Left ventricle myocardium inferior (tissue), 1 donor: ENCODE data around the gene CKS1B. TPM values are rescaled to one million over a fixed set of nuclear protein-coding genes. Genes with fewer than 3 reads are reported as not detected.

Source experiments
- DNase-seq: peaks from one replicate; pipeline ENCODE4 v3.0.0-alpha.2; 2020
- H3K27ac ChIP-seq: fragments of 200-600 bp; replicated peaks from 2 replicates; pipeline ENCODE4 v1.8.0; 2021
- H3K27me3 ChIP-seq: fragments of 200-600 bp; 2 replicates; pipeline ENCODE4 v1.8.0; 2021; ENCODE audit warnings: low read depth
- H3K36me3 ChIP-seq: fragments of 200-600 bp; 2 replicates; pipeline ENCODE4 v1.8.0; 2021
- H3K4me1 ChIP-seq: fragments of 200-600 bp; 2 replicates; pipeline ENCODE4 v1.8.0; 2021
- H3K4me3 ChIP-seq: fragments of 200-600 bp; 2 replicates; pipeline ENCODE4 v1.8.0; 2021; ENCODE audit warnings: mild to moderate bottlenecking, moderate library complexity
- H3K9me3 ChIP-seq: fragments of 200-600 bp; replicated peaks from 2 replicates; pipeline ENCODE4 v1.8.0; 2021
- intact Hi-C: fragments of 100-400 bp; cut with micrococcal nuclease; formaldehyde crosslinking; loops from one replicate; pipeline ENCODE4 v1.11.0; 2022
- total RNA-seq: library from RNA; stranded (reverse); fragmentation: NEBNext Ultra II Directional; extraction: Animal tissue kit (Norgen Biotek cat#: 25700); gene quantifications from one replicate; pipeline ENCODE4 v1.2.1, GENCODE V29; 2021
- TF ChIP-seq, protein P1 (sequence below): fragments of 200-600 bp; IDR thresholded peaks from 2 replicates; pipeline ENCODE4 v1.8.0; 2021; ENCODE audit warnings: antibody characterized with exemption, mild to moderate bottlenecking, borderline replicate concordance
- donor health status: DM: no; HTN: yes; CAD: no; lungs with severe emphysema.

The CKS1B gene
- total RNA-seq, 1 donor from 2014 or later, result 17.8 TPM

- no peaks in the 10 kb centered on the region for H3K9me3 ChIP-seq
- H3K36me3 ChIP-seq, result no peaks in the 10 kb centered on the region
- peaks cover 23% of the 10 kb centered on the region for H3K4me1 ChIP-seq
- intact Hi-C loops, result no loop called here
- H3K27ac ChIP-seq, result no peak overlapping the region
- TF ChIP-seq, protein P1, sequence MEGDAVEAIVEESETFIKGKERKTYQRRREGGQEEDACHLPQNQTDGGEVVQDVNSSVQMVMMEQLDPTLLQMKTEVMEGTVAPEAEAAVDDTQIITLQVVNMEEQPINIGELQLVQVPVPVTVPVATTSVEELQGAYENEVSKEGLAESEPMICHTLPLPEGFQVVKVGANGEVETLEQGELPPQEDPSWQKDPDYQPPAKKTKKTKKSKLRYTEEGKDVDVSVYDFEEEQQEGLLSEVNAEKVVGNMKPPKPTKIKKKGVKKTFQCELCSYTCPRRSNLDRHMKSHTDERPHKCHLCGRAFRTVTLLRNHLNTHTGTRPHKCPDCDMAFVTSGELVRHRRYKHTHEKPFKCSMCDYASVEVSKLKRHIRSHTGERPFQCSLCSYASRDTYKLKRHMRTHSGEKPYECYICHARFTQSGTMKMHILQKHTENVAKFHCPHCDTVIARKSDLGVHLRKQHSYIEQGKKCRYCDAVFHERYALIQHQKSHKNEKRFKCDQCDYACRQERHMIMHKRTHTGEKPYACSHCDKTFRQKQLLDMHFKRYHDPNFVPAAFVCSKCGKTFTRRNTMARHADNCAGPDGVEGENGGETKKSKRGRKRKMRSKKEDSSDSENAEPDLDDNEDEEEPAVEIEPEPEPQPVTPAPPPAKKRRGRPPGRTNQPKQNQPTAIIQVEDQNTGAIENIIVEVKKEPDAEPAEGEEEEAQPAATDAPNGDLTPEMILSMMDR, result no peak
- H3K4me3 ChIP-seq, result no peak overlapping the region
- no peaks in the 10 kb centered on the region for H3K27me3 ChIP-seq
- no peak for DNase-seq
Observed at GRCh38 chr1:155022136-155022926, 47.9 kb downstream of the CKS1B start.

- TF ChIP-seq, protein P1, result no peak
Observed at GRCh38 chr1:155022927-155023236, 48.4 kb downstream of the CKS1B start.

DNA sequence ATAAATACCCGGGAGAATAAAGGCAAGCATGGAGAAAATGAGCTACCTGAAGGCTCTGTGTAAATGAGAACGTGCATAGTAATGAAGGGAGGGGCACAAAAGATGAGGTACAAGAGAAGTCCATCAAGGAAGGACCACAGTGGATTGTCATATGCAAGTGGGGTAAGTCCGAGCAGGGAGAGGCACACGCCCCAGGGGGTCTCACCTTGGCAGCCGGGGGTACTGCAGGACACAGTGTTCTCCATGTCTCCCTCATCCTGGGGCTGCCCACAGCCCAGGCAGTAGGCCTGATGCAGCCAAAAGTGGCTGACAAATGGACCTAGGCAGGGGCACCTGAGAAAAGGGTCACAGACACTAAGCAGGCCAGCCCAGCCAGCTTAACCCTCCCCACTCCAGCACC lies 49.1 kb downstream of the CKS1B start:
- H3K27ac ChIP-seq, result no peak overlapping the region
- no peak for DNase-seq
- H3K9me3 ChIP-seq, result no peaks in the 10 kb centered on the region
- H3K4me1 ChIP-seq, result peaks cover 13% of the 10 kb centered on the region
- no peak overlapping the region for H3K4me3 ChIP-seq
- H3K36me3 ChIP-seq, result no peaks in the 10 kb centered on the region
- intact Hi-C loops, result no loop called here
- TF ChIP-seq, protein P1, result no peak
- H3K27me3 ChIP-seq, result no peaks in the 10 kb centered on the region

More at GRCh38 chr1:155022927-155023236, 48.4 kb downstream of the CKS1B start:
- DNase-seq, result no peak
- intact Hi-C loops, result no loop called here
- Histone ChIP-seq H3K9me3 (no peaks in the 10 kb centered on the region), H3K36me3 (no peaks in the 10 kb centered on the region), H3K4me1 (peaks cover 18% of the 10 kb centered on the region), H3K4me3 (no peak overlapping the region), H3K27me3 (no peaks in the 10 kb centered on the region), H3K27ac (no peak overlapping the region)

DNA sequence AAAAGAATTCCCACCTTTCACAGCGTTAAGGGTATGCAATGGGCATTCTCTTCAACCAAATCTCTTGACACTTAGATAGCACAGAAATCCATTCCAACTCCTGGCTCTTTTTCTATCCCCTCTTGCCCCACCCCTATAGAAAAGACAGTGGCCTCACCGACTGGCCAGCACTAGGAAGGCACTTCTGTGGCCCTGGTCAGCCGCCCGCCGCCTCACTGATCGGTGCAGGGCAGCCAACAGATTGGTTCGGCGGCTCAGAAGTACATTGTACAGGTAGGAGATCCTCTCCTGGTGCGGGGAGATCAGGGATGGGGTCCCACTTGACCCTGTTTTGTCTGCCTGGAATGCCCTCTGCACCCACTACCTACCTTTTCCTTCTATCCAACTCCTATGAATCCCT lies 49.8 kb downstream of the CKS1B start:
- Histone ChIP-seq H3K4me3 (no peak overlapping the region), H3K36me3 (no peaks in the 10 kb centered on the region), H3K4me1 (peaks cover 8% of the 10 kb centered on the region), H3K9me3 (no peaks in the 10 kb centered on the region), H3K27ac (no peak overlapping the region), H3K27me3 (no peaks in the 10 kb centered on the region)
- TF ChIP-seq, protein P1, result no peak
- no peak for DNase-seq
- intact Hi-C loops, result no loop called here

DNA sequence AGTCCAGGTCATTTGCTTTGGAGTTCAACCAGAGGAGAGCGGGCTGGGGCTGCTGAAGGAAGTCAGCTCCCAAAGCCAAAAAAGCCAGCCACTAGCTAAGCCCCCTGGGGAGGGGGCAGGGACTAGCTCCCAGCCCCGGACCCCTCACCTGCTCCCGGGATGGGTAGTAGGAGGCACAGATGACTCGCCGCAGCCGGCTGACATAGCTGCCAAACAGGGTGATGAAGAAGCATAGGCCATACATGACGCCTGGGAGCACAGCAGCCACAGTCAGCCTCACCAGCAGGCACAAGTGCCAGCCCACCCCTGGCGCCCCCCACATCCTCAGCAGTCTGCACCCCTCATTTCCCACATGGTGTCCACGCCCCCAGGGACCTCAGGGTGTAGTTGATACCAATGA lies 51.7 kb downstream of the CKS1B start:
- Histone ChIP-seq H3K36me3 (no peaks in the 10 kb centered on the region), H3K27me3 (no peaks in the 10 kb centered on the region), H3K9me3 (no peaks in the 10 kb centered on the region), H3K4me1 (peaks cover 8% of the 10 kb centered on the region), H3K27ac (no peak overlapping the region), H3K4me3 (no peak overlapping the region)
- TF ChIP-seq, protein P1, result no peak
- intact Hi-C loops, result no loop called here
- no peak for DNase-seq
